ENCODE data around the gene TPST1. TPM values are rescaled to one million over a fixed set of nuclear protein-coding genes. Genes with fewer than 3 reads are reported as not detected.

Gene TPST1
- total RNA-seq, 1 experiment from 2014 or later: 62.3 TPM

DNA sequence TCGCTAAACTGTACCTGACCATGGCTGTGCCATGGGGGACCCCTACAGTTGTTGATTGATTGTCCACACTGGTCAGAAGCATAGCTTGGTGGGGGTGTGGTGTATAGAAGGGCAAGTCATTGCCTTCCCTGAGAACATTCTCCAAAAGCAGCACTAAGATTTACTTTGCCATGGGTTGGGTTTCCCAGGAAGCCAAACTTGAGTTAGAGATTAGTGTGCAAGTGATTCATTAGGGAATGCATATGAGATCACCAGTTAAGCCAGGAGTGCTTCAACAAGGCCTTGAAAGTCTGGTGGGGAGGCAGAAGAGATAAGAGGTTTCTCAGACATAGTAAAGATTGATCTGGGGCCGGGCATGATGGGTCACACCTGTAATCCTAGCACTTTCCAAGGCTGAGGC is 21.4 kb upstream of the TPST1 start:
- no peak for DNase-seq (ENCODE audit: low read depth, low spot score)
- in situ Hi-C loops (cut with HindIII; ENCODE audit: low pct_unique_long_range_greater_than_20kb, low sequenced_read_pairs): no loop called here

DNA sequence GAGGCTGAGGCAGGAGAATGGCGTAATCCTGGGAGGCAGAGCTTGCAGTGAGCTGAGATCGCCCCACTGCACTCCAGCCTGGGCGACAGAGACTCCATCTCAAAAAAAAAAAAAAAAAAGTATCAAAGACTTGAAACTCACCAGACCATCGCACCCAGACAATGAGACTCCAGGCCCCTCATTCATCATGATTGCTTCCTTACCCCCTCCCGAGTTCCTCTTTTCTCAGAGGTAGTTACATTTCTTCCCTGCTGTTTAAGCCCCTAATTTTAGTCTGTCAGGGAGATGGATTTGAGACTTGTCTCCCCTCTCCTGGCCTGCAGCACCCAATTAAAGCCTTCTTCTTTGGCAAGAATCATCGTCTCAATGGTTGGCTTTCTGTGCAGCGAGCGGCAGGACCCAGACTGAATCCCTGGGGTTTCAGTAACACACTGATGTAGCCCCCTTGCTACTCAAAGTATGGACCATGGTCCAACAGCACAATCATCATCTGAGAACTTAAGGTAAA is 19.4 kb upstream of the TPST1 start:
- no peak for DNase-seq (ENCODE audit: low read depth, low spot score)
- in situ Hi-C loops (cut with HindIII; ENCODE audit: low pct_unique_long_range_greater_than_20kb, low sequenced_read_pairs): no loop called here

- DNase-seq (ENCODE audit: low read depth, low spot score): no peak
- in situ Hi-C loops (cut with HindIII; ENCODE audit: low pct_unique_long_range_greater_than_20kb, low sequenced_read_pairs): no loop called here
These were observed 18.1 kb upstream of the TPST1 start for GRCh38 chr7:66186991-66187390.

DNA sequence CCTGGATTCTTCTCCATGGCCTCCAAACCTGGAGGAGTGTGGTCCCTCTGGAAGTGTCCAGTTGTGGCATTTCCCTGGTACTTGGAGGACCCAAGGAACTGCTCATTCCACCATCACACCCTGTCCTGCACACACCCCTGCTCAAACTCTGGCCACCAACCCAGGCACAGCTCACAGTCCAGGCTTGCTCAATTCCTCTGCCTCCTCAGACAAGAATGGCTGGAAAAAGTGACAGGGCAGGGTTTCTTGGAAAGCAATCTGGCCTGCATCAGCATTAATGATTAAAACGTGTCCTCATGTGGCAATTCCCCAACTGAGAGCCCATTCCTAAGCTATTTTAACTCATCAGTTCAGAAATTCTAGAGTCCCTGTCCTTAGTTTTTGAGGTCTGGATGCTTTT is 17.2 kb upstream of the TPST1 start:
- in situ Hi-C loops (cut with HindIII; ENCODE audit: low pct_unique_long_range_greater_than_20kb, low sequenced_read_pairs): no loop called here
- no peak for DNase-seq (ENCODE audit: low read depth, low spot score)

DNA sequence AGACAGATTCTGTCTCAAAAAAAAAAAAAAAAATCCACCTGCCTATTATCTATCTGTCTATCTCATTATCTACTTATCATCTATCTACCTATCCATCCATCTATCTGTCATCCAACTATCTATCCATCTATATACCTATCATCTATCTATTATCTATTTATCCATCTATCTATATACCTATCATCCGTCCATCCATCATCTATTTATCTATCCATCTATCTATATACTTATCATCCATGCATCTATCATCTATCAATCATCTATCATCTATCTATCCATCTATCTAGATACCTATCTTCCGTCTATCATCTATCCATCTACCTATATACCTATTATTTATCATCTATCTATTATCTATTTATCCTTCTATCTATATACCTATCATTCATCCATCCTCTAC is 16.5 kb upstream of the TPST1 start:
- in situ Hi-C loops (cut with HindIII; ENCODE audit: low pct_unique_long_range_greater_than_20kb, low sequenced_read_pairs): no loop called here

DNA sequence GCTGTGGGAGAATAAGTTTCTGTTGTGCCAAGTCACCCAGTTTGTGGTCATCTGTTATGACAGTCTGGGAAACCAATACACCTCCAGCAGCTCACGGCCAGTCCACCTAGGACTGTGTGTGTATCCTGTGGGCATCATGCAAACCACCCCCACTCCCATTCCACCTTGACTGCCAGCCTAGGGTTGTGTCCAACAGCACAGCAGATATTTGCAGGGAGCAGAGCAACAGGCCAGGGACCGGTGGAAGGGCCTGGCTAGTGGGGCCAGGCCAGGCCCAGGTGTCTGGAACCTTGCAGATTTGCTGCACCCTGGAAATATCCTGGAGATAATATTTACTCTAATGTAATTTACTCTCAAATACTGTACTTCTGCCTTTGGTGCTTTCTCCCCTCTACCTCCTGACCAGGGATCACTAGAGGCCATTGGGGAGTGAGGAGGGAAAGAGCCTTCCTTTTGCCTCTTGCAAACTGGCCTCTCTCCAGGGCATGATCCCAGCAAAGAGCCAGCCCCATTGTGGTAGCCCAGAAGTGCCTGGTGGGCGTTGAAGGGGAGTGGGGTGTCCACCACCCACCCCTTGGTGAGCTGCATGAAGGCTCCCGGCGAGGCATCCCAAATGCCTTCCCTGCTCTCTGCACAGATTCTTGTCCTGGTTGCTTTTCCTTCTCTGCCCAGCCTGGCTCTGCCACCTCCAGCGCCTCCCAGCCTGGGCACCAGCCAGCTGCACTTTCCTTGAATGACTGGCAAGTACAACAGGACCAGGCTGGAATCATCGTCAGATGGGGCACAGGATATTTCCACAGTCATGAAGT is 15.2 kb upstream of the TPST1 start:
- in situ Hi-C loops (cut with HindIII; ENCODE audit: low pct_unique_long_range_greater_than_20kb, low sequenced_read_pairs): no loop called here
- no peak for DNase-seq (ENCODE audit: low read depth, low spot score)

More for the DNA sequence above, 16.5 kb upstream of the TPST1 start:
- DNase-seq (ENCODE audit: low read depth, low spot score): no peak

GRCh38 chr7:66190504-66190857 is 14.7 kb upstream of the TPST1 start:
- no peak for DNase-seq (ENCODE audit: low read depth, low spot score)
- in situ Hi-C loops (cut with HindIII; ENCODE audit: low pct_unique_long_range_greater_than_20kb, low sequenced_read_pairs): no loop called here

DNA sequence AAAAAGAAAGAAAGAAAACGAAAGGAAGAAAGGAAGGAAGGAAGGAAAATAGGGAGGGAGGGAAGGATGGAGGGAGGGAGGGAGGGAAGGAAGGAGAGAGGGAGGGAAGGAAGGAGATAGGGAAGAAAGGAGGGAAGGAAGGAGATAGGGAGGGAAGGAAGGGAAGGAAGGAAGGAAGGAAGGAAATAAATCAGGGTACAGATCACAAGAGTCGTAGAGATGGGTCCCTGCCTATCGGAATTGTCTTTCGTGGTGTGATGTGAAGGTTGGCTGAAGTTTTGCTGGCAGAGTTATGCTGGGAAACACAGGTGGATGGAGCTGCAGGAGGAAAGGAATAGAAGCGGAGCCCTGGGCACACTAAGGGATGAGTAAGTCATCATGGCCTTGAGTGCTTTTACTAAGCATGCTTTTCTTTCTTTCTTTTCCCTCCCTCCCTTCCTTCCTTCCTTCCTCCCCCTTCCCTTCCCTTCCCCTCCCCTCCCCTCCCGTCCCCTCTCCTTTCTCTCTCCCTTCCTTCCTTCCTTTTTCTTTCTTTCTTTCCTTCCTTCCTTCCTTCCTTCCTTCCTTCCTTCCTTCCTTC is 11.9 kb upstream of the TPST1 start:
- in situ Hi-C loops (cut with HindIII; ENCODE audit: low pct_unique_long_range_greater_than_20kb, low sequenced_read_pairs): no loop called here
- no peak for DNase-seq (ENCODE audit: low read depth, low spot score)

DNA sequence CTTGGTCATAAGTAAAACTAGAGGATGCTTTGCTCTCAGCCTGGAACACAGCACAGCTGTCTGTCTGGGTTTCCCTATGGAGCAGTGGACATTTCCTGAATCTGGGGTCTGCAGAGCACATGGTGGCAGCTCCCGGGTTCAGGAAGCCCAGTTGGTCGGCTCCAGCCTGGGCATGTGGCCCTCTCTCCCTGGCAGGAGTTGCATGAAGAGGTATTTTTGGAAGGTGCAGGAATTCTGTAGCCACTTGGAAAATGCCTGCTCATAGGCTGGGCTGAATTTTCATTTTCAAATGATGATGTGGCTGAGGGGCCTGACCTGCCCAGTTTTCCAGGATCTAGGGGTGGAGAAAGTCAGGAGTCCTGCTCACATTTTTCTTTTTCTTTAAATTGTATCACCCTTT is 6.7 kb upstream of the TPST1 start:
- in situ Hi-C loops (cut with HindIII; ENCODE audit: low pct_unique_long_range_greater_than_20kb, low sequenced_read_pairs): no loop called here
- DNase-seq (ENCODE audit: low read depth, low spot score): no peak

DNA sequence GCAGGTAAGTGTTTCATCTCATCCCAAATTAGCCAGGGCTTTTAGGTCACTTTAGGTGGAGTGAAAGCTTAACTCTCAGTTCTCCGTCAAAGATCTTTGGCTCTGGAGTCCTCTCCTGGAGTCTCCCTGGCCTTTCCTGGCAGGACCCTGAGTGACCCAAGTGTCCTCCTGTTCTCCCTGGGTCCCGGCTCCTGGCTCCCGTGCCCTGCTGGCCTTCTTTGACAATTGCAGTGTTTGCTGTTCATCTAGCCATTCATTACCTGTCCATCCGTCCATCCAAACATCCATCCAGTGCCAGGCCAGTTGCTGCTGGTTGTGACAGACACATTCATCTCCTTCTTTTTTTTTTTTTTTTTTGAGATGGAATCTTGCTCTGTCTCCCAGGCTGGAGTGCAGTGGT is 6.2 kb upstream of the TPST1 start:
- in situ Hi-C loops (cut with HindIII; ENCODE audit: low pct_unique_long_range_greater_than_20kb, low sequenced_read_pairs): no loop called here
- no peak for DNase-seq (ENCODE audit: low read depth, low spot score)

DNA sequence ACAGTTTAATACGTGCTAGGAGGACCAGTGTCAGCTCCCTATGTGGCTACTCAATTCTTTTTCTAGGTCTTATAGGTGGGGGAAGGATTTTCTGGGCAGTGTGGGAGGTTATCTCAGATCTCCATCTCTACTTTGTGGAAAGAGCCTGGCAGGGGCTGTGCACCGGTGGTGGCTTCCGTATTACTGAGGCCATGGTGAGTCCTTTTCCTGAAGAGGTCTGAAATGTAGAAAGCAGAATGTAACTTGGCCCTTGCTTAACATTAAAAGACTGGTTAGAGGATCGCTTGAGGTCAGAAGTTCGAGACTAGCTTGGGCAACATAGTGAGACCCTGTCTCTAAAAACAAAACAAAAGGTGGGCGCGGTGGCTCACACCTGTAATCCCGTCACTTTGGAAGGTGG is 2.7 kb upstream of the TPST1 start:
- in situ Hi-C loops (cut with HindIII; ENCODE audit: low pct_unique_long_range_greater_than_20kb, low sequenced_read_pairs): no loop called here
- DNase-seq (ENCODE audit: low read depth, low spot score): no peak

GRCh38 chr7:66205741-66206090 is 582 bp downstream of the TPST1 start:
- in situ Hi-C loops (cut with HindIII; ENCODE audit: low pct_unique_long_range_greater_than_20kb, low sequenced_read_pairs): no loop called here
- no peak for DNase-seq (ENCODE audit: low read depth, low spot score)

DNA sequence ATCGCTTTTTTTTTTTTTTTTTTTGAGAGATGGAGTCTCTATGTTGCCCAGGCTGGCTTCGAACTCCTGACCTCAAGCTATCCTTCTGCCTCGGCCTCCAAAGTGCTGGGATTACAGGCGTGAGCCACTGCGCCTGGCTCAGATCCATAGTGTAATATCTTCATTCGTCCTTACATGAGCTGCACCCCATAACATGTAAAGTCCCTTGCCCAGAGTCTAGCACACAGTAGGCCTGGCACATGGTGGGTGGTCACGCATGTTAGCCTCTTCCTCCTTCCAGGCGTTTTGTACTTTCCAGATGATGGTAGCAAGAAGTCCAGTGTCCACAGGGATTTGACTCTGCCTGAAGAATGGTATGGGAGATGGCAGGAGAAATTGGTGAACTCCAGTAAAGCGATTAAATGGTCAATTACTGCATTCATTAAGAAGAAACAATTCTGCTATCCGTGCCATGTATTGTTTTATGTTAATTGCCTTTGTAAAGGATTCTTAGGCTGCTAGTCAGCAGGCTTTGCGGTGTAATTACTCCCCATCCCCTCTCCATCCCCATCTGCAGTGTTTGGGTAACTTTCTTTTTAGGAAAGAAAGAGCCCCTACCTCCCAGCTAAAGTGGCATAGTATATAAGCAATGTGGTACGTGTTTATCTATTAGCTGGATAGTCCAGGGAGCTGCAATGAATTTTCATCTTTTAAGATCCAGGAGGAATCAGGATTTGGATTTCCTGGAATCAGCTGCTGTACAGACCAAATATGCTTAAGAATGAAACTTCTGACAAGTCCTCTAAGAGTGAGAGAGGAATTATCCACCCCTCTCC is 1.2 kb downstream of the TPST1 start:
- in situ Hi-C loops (cut with HindIII; ENCODE audit: low pct_unique_long_range_greater_than_20kb, low sequenced_read_pairs): no loop called here
- no peak for DNase-seq (ENCODE audit: low read depth, low spot score)

DNA sequence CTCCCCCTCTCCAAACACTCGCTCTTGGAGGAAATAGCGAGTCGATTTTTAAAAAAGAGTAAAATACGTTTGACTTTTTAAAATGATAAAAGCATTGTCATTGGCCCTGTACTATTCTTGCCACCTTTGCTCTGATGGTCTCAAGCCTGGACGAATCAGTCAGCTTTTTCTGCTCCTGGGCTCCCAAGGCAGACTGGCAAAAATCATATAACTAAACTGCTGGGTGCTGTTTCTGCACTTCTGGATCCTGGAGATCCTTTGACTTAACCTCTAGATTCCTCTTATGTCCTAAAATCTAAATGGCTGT is 1.8 kb downstream of the TPST1 start:
- no peak for DNase-seq (ENCODE audit: low read depth, low spot score)
- in situ Hi-C loops (cut with HindIII; ENCODE audit: low pct_unique_long_range_greater_than_20kb, low sequenced_read_pairs): no loop called here

GRCh38 chr7:66207540-66207939 is 2.4 kb downstream of the TPST1 start:
- in situ Hi-C loops (cut with HindIII; ENCODE audit: low pct_unique_long_range_greater_than_20kb, low sequenced_read_pairs): no loop called here
- no peak for DNase-seq (ENCODE audit: low read depth, low spot score)

- no peak for DNase-seq (ENCODE audit: low read depth, low spot score)
- in situ Hi-C loops (cut with HindIII; ENCODE audit: low pct_unique_long_range_greater_than_20kb, low sequenced_read_pairs): no loop called here
These were observed 6.3 kb downstream of the TPST1 start for GRCh38 chr7:66211429-66211828.

DNA sequence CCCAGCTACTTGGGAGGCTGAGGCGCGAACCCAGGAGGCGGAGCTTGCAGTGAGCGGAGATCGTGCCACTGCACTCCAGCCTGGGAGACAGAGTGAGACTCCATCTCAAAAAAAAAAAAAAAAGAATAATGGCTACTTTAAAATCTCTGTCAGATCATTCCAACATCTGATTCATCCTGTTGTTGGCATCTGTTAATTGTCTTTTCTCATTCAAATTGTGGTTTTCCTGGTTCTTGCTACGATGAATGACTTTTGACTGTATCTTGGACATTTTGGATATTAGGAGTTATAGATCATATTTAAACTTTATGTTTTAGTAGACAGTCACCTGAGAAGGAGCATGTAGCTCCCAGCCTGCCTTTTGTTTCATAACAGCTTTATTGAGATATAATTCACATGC is 8.5 kb downstream of the TPST1 start:
- in situ Hi-C loops (cut with HindIII; ENCODE audit: low pct_unique_long_range_greater_than_20kb, low sequenced_read_pairs): no loop called here
- DNase-seq (ENCODE audit: low read depth, low spot score): no peak

DNA sequence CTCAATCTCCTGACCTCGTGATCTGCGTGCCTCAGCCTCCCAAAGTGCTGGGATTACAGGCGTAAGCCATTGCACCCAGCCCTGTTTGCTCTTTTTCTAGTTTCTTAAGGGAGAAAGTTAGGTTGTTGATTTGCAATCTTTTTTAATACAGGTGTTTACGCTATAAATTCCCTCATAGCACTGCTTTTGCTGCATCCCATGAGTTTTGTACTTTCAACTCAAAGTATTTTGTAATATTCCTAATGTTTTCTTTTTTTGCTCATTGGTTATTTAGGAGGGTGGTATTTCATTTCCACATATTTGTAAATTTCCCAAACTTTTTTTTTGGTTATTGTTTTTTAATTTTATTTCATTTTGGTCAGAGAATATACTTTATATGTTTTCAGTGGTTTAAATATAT is 11.6 kb downstream of the TPST1 start:
- no peak for DNase-seq (ENCODE audit: low read depth, low spot score)
- in situ Hi-C loops (cut with HindIII; ENCODE audit: low pct_unique_long_range_greater_than_20kb, low sequenced_read_pairs): no loop called here

- in situ Hi-C loops (cut with HindIII; ENCODE audit: low pct_unique_long_range_greater_than_20kb, low sequenced_read_pairs): no loop called here
- no peak for DNase-seq (ENCODE audit: low read depth, low spot score)
These were observed 14.7 kb downstream of the TPST1 start for GRCh38 chr7:66219805-66220204.
